BJ (cell line): Measurements from ENCODE around the gene C17orf75. TPM values are rescaled to one million over a fixed set of nuclear protein-coding genes. Genes with fewer than 3 reads are reported as not detected.

Experiments used
- CTCF ChIA-PET: fragments of 350-600 bp; formaldehyde crosslinking; extraction: SDS; loops from one replicate; lab custom pipeline; 2021; ENCODE audit warnings: antibody characterized with exemption, inconsistent platforms; lab: Yijun Ruan, JAX
- POLR2A ChIA-PET: fragments of 300-600 bp; sonication (Branson Sonifier 250); formaldehyde crosslinking; extraction: SDS; loops from one replicate; lab custom pipeline; 2021; ENCODE audit warnings: antibody characterized with exemption; lab: Charles Lee
- DNase-seq: peaks from one replicate; pipeline ENCODE4 v3.0.0-alpha.2; 2011; ENCODE audit warnings: low read depth
- H3K27me3 ChIP-seq: 2 replicates; pipeline ENCODE4 v1.6.0; 2011; ENCODE audit warnings: low read length; ENCODE audit not compliant: control insufficient read depth, insufficient read depth
- H3K36me3 ChIP-seq: 2 replicates; pipeline ENCODE4 v1.5.1; 2011; ENCODE audit warnings: low read length; ENCODE audit not compliant: control insufficient read depth, insufficient read depth
- H3K4me3 ChIP-seq: 2 replicates; pipeline ENCODE4 v1.5.1; 2011; ENCODE audit warnings: low read depth, mild to moderate bottlenecking, control low read depth, low read length
- CTCF ChIP-seq: IDR thresholded peaks from 2 replicates; pipeline ENCODE4 v1.5.1; 2011; ENCODE audit warnings: low read depth, mild to moderate bottlenecking, control low read depth, inconsistent platforms, low read length, moderate library complexity; ENCODE audit not compliant: insufficient read depth
- polyA plus RNA-seq: library from polyadenylated mRNA; depleted of rRNA; stranded (reverse); fragments of >200 nt; gene quantifications from 2 replicates; pipeline ENCODE4 v1.2.3, GENCODE V29; 2011

Gene C17orf75
- polyA plus RNA-seq, 1 experiment, result 9.6 TPM

GRCh38 chr17:32297424-32297823 lies 44.5 kb downstream of the C17orf75 start:
- no peak for TF ChIP-seq CTCF
- H3K36me3 ChIP-seq, result no peaks in the 10 kb centered on the region
- DNase-seq, result no peak
- no peak overlapping the region for H3K4me3 ChIP-seq
- H3K27me3 ChIP-seq, result peaks cover 5% of the 10 kb centered on the region
- CTCF ChIA-PET, result interaction anchor here (1.4 kb wide), 1 partner anchor 11 kb away, joined by 5 read pairs; no protein-coding TSS in a partner anchor
- POLR2A ChIA-PET, result no interaction called here

DNA sequence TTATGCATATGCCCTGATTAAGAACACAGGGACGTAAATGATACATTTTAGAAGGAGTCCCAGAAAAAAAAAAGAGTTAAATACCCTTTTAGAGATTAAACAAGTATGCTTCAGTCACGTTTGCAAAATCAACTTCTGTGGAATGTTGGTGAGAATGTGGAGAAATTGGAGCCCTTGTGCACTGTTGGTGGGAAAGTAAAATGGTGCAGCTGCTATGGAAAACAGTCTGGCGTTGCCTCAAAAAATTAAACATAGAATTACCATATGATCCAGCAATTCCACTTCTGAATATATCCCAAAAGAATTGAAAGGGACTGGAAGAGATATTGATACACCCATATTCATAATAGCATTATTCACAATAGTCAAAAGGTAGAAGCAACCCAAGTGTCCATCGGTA lies 49.9 kb downstream of the C17orf75 start:
- no peak for TF ChIP-seq CTCF
- POLR2A ChIA-PET, result no interaction called here
- CTCF ChIA-PET, result no interaction called here

GRCh38 chr17:32289471-32290070 lies 52.4 kb downstream of the C17orf75 start:
- ChIA-PET CTCF (no interaction called here), POLR2A (no interaction called here)
- TF ChIP-seq CTCF, result no peak

More for the DNA sequence above, 49.9 kb downstream of the C17orf75 start:
- DNase-seq, result no peak
- H3K36me3 ChIP-seq, result no peaks in the 10 kb centered on the region
- peaks cover 2% of the 10 kb centered on the region; the same call in 1 of the 2 replicates for H3K27me3 ChIP-seq
- H3K4me3 ChIP-seq, result no peak overlapping the region

GRCh38 chr17:32288615-32289014 lies 53.4 kb downstream of the C17orf75 start:
- ChIA-PET CTCF (interaction anchor here (0.9 kb wide), 1 partner anchor 36 kb away, joined by 3 read pairs; no protein-coding TSS in a partner anchor), POLR2A (no interaction called here)
- TF ChIP-seq CTCF, result no peak
- DNase-seq, result no peak
- H3K4me3 ChIP-seq, result no peak overlapping the region
- H3K36me3 ChIP-seq, result no peaks in the 10 kb centered on the region
- H3K27me3 ChIP-seq, result peaks cover 3% of the 10 kb centered on the region

More at GRCh38 chr17:32289471-32290070, 52.4 kb downstream of the C17orf75 start:
- H3K36me3 ChIP-seq, result no peaks in the 10 kb centered on the region
- H3K27me3 ChIP-seq, result peaks cover 2% of the 10 kb centered on the region; the same call in 1 of the 2 replicates
- no peak for DNase-seq
- no peak overlapping the region for H3K4me3 ChIP-seq

GRCh38 chr17:32287804-32288511 lies 54.0 kb downstream of the C17orf75 start:
- H3K27me3 ChIP-seq, result peaks cover 3% of the 10 kb centered on the region
- no peak for TF ChIP-seq CTCF
- no peak for DNase-seq
- no peak overlapping the region for H3K4me3 ChIP-seq
- no peaks in the 10 kb centered on the region for H3K36me3 ChIP-seq
- ChIA-PET CTCF (interaction anchor here (0.9 kb wide), 1 partner anchor 35 kb away, joined by 3 read pairs; no protein-coding TSS in a partner anchor), POLR2A (no interaction called here)
